GM19372 (cell line): ENCODE data around the gene ZNF106.

Experiments
- ATAC-seq: cut with Tn5 transposase; IDR thresholded peaks from one replicate; pipeline ENCODE4 v1.9.1; 2021; ENCODE audit warnings: mild to moderate bottlenecking, low read depth, moderate library complexity; ENCODE audit not compliant: unreplicated experiment

ZNF106 gene

DNA sequence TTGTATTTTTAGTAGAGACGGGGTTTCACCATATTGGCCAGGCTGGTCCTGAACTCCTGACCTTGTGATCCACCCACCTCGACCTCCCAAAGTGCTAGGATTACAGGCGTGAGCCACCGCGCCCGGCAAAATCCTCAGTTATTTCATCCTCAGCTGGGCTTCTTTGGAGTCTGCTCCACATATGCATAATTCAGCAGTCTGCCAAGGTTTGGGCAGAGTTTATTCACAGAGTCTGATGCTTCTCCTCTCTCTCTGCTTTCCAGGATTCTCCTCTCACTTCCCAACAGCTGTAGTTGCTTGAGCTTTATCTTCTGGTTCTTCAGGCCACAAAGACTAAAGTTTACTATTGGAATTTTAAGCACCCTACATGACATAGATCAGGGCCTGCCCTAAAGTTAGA is 8.2 kb downstream of the ZNF106 start:
- ATAC-seq = no peak

DNA sequence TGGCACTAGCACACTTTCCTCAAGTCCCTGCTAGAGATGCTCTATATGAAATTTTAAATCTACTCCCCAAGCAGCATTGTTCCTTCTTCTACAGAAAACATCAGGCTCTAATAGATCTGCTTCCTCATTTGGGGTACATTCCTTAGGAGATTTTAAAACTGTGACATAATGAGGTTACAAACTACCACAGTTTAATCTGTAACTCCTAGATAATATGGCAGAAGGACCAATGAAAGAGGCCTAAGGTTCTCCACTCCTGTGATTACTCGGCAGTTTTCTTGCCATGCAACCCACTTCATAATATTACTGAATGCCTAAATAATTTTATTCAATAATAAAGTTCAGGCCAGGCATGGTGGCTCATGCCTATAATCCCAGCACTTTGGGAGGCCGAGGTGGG is 16.1 kb downstream of the ZNF106 start:
- no peak for ATAC-seq

GRCh38 chr15:42471002-42471401 is 19.9 kb downstream of the ZNF106 start:
- ATAC-seq = no peak

- ATAC-seq = no peak
These were observed 25.3 kb downstream of the ZNF106 start for GRCh38 chr15:42465520-42466259.

GRCh38 chr15:42461261-42461660 is 29.7 kb downstream of the ZNF106 start:
- no peak for ATAC-seq

DNA sequence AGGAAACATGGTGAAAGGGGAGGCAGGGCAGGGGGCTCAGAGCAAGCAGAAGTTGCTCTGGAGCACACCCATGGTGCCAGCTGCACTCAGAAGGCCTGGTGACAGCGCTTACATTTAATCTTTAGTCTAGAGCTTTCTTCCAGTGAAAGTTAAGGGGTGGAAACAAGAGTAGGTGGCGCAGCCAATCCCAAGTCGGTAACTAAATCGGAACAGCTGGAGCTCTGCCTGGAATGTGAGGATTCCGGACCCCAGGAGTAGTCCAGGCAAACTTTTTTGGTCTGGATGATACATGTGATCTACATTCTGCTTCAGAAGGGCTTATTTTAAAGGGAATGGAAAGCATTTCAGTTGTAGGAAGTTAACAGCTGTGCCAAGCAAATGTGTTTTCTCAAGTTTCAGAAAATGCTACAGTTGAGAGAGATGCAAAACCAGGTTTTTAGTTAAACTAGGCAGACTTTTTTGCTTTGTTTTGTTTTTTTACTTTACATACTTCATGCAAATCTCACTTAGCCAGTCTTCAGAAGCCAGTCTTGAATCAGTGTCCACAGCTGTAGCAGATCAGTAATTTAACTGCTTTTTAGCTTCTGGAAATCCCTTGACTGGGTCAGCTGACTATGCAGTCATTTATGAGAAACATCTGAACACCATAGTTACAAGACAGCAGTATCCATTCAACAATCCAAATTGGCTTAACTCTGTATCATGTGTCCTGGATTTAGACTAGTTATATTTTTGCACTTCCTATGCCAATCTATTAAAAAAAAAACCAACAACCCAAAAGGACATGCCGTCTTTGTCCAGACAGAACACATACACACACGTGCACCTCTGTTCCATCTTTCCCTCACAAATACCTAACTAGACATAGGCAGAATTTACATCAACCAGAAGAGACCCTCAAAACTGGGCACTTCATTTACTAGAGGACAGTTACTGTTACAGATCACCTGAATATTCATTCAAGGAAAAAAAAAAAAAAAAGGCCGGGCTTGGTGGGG is 33.2 kb downstream of the ZNF106 start:
- ATAC-seq = no peak

DNA sequence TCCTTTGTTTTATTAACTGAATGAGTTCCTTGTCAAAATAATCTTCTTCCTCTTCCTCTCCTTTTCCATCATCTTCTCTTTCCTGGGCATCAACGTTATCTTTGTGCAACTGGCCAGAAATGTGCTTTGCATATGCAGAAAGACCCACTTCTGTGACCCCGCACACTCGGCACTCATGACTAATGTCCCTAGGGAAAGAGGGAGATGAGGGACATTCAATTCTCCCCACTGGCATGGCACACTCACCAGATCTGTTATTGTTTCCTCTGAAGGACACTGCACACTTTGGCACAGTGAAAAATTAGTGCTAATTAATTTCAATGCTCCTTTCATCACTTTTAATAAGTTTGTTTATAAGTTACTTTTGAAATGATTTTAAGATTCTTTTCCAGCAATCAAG is 34.0 kb downstream of the ZNF106 start:
- no peak for ATAC-seq

DNA sequence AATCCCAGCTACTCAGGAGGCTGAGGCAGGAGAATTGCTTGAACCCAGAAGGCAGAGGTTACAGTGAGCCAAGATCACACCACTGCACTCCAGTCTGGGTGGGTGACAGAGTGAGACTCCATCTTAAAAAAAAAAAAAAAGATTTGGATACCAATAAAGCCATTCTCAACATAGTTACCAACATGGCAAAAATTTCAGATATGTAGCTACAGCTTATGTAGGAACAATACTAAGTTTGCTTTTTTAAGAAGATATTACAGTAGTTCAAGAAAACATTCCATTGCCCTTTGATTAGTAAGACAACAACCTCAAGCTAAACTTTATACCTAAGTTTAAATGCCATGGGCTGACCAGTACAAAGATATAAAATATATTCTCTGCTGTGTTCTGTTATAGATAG is 34.4 kb downstream of the ZNF106 start:
- ATAC-seq = no peak

DNA sequence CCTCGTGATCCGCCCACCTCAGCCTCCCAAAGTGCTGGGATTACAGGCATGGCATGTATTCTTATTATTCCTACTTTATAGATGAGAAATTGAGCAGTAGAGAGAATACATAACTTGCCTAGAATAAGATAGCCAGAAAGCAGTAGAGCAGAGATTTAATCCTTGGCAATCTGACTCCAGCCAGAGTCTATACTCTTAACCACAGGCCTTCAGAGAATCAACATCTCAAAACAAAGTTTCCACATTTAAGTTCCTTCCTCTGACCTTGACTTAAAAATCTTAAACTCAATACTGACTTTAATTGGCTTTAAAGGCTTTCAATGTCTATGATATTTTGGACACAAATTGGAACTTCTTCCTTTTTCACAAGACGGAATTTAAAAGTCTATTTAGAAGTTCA is 37.1 kb downstream of the ZNF106 start:
- ATAC-seq = no peak

GRCh38 chr15:42450425-42450790 is 40.5 kb downstream of the ZNF106 start:
- no peak for ATAC-seq

- ATAC-seq = no peak
These were observed 41.0 kb downstream of the ZNF106 start for GRCh38 chr15:42449770-42450424.

DNA sequence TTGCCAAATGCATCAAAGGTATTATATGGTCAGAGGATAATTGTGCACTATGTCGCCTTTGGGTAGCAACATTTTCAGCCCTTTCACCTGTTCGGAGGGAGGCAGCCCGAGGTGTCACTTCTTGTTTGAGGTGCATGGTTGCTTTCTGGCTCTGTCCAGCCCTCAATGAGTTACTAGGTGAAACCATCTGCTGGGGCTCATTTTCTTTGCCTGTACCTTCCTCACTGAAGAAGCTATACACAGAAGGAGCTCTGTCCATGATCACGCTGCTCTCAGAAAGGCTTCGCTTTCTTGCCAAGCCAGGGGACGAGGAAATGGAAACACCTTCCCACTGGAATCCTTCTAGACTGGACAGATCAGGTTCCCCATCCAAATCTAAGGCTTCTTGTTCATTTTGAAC is 42.7 kb downstream of the ZNF106 start:
- no peak for ATAC-seq

DNA sequence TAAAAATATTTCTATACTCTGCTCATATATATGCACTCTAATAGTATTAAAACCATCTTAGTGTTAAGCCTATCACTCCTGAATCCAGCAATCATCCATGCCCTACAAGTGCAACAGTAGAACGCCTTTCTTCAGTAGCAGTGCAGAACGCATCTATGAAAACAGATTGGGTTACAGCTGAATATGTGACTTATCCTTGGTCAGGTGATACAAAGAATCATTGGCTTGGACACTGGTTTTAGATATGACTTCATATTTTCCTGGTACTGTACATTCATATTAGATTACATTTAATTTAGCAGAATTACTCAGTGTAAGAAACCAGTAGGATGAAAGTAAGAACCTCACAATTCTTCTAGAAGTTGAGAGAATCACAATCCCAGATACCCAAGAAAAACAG is 43.3 kb downstream of the ZNF106 start:
- ATAC-seq = no peak

GRCh38 chr15:42445551-42445950 is 45.4 kb downstream of the ZNF106 start:
- ATAC-seq = no peak

DNA sequence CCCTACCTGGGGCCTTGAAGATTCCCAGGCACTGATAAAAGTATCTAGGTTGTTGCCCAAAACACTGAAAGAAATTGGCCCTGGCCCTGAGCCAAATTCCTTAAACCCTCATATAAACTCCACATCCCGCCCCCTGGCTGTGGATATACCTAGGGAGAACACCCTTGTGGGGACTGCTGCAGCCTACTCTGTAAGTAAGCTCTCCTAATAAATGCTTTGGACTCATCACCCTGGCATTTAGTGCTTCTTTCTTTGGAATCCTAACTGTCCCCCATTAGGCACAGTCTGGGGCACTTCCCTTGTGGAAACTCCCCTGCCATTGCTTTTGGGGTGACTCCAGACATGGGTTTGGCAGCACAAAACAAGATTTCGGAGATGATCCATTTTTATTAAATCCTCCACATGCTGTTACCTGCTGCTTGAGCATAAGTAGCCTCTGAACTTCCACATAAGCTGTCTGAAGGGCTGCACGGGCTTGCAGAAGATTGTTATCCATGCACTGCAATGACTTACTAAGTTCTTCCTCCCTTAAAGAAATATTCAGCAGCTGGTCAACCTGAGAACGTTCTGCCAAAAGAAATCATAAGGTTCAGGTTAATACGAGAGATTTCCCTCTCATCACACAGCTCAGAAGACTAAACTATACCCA is 46.4 kb downstream of the ZNF106 start:
- ATAC-seq = no peak

- ATAC-seq = no peak
These were observed 63.3 kb downstream of the ZNF106 start for GRCh38 chr15:42427429-42428223.

- ATAC-seq = no peak
These were observed 69.6 kb downstream of the ZNF106 start for GRCh38 chr15:42421376-42421775.

- no peak for ATAC-seq
These were observed 71.6 kb downstream of the ZNF106 start for GRCh38 chr15:42419369-42419768.

GRCh38 chr15:42413920-42414319 is 77.0 kb downstream of the ZNF106 start:
- ATAC-seq = no peak

- ATAC-seq = no peak
These were observed 79.1 kb downstream of the ZNF106 start for GRCh38 chr15:42411884-42412283.
